Kidney epithelial cell (primary cell): ENCODE data around the gene MMP24. TPM values are rescaled to one million over a fixed set of nuclear protein-coding genes. Genes with fewer than 3 reads are reported as not detected.
A peak's percentile ranks its signal among the peaks of the same experiment; 100 is the strongest.

Source experiments
- DNase-seq: peaks from one replicate; pipeline ENCODE4 v3.0.0-alpha.2; 2010; ENCODE audit warnings: low read depth
- H3K27me3 ChIP-seq: 2 replicates; pipeline ENCODE4 v1.6.0; 2011; ENCODE audit warnings: low read length; ENCODE audit not compliant: control insufficient read depth, insufficient read depth
- H3K36me3 ChIP-seq: 2 replicates; pipeline ENCODE4 v1.5.1; 2011; ENCODE audit warnings: low read length; ENCODE audit not compliant: control insufficient read depth, insufficient read depth
- H3K4me3 ChIP-seq: 2 replicates; pipeline ENCODE4 v1.5.1; 2011; ENCODE audit warnings: low read depth, mild to moderate bottlenecking, control low read depth, low read length
- CTCF ChIP-seq: IDR thresholded peaks from 2 replicates; pipeline ENCODE4 v1.5.1; 2011; ENCODE audit warnings: mild to moderate bottlenecking, moderate library complexity, low read length, control low read depth, inconsistent platforms; ENCODE audit not compliant: insufficient read depth, poor library complexity, severe bottlenecking
- total RNA-seq: library from RNA; depleted of rRNA; stranded (reverse); fragments of >200 nt; gene quantifications from 2 replicates; pipeline ENCODE4 v1.2.3, GENCODE V29; 2015

The MMP24 gene
- total RNA-seq, 1 donor from 2014 or later: 6.9 TPM

GRCh38 chr20:35283441-35284266 is 57.2 kb downstream of the MMP24 start:
- DNase-seq: no peak
- Histone ChIP-seq H3K36me3 (peaks cover 5% of the 10 kb centered on the region), H3K4me3 (peak overlapping the region; percentile 94), H3K27me3 (no peaks in the 10 kb centered on the region)
- no peak for TF ChIP-seq CTCF

GRCh38 chr20:35284267-35284991 is 57.9 kb downstream of the MMP24 start, which contains the start of gene EIF6:
Gene EIF6, minus strand, starts transcription at chr20:35284772. Its CDS starts 285 bp downstream, at chr20:35284487.
- Histone ChIP-seq H3K4me3 (peak within 1 kb of the TSS; percentile 94), H3K36me3 (peaks cover 3% of the 10 kb centered on the region), H3K27me3 (no peaks in the 10 kb centered on the region)
- DNase-seq: no peak
- no peak for TF ChIP-seq CTCF

GRCh38 chr20:35284992-35285805 is 58.7 kb downstream of the MMP24 start:
- no peak for DNase-seq
- Histone ChIP-seq H3K4me3 (peak overlapping the region; percentile 94), H3K27me3 (no peaks in the 10 kb centered on the region), H3K36me3 (peaks cover 3% of the 10 kb centered on the region)
- no peak for TF ChIP-seq CTCF

- Histone ChIP-seq H3K4me3 (no peak overlapping the region), H3K36me3 (no peaks in the 10 kb centered on the region), H3K27me3 (no peaks in the 10 kb centered on the region)
- no peak for DNase-seq
- TF ChIP-seq CTCF: no peak
Observed at GRCh38 chr20:35285806-35286076, 59.3 kb downstream of the MMP24 start.

- no peak for TF ChIP-seq CTCF
- no peaks in the 10 kb centered on the region for H3K36me3 ChIP-seq
- no peak for DNase-seq
- H3K4me3 ChIP-seq: no peak overlapping the region
- H3K27me3 ChIP-seq: no peaks in the 10 kb centered on the region
Observed at GRCh38 chr20:35286077-35286898, 59.8 kb downstream of the MMP24 start.
